Lung (tissue), 12 donors: ENCODE data around the gene OGFOD3. TPM values are rescaled to one million over a fixed set of nuclear protein-coding genes. Genes with fewer than 3 reads are reported as not detected.

Experiments used
- ATAC-seq: fragments of 200-7000 bp; cut with Tn5 transposase; one replicate; pipeline ENCODE4 v1.9.1; 2020; ENCODE audit warnings: moderate number of reproducible peaks; ENCODE audit not compliant: insufficient read depth, low FRiP score
- DNase-seq, 3 donors: peaks; one replicate each; pipeline ENCODE4 v3.0.0-alpha.2; 2013 to 2017
- H3K27ac ChIP-seq, 2 donors: one replicate each; pipeline ENCODE4 v1.5.1; 2013; ENCODE audit warnings: mild to moderate bottlenecking in 2 of 2, moderate library complexity in 2 of 2, control low read depth in 1 of 2, inconsistent platforms in 1 of 2, low read depth in 1 of 2, low read length in 1 of 2
- H3K27me3 ChIP-seq, 3 donors: one replicate each; pipeline ENCODE4 v1.5.1; 2013; ENCODE audit warnings: low read length in 2 of 3; ENCODE audit not compliant: control insufficient read depth in 3 of 3, insufficient read depth in 3 of 3
- H3K36me3 ChIP-seq, 4 donors: one replicate each; pipeline ENCODE4 v1.5.1; 2013; ENCODE audit warnings: low read length in 4 of 4, mild to moderate bottlenecking in 1 of 4, moderate library complexity in 1 of 4; ENCODE audit not compliant: control insufficient read depth in 4 of 4, insufficient read depth in 4 of 4
- H3K4me1 ChIP-seq, 5 donors: one replicate each; pipeline ENCODE4 v1.5.1; 2013; ENCODE audit warnings: low read length in 5 of 5, mild to moderate bottlenecking in 2 of 5, moderate library complexity in 1 of 5; ENCODE audit not compliant: control insufficient read depth in 5 of 5, insufficient read depth in 5 of 5
- H3K4me3 ChIP-seq: one replicate; pipeline ENCODE4 v1.5.1; 2013; ENCODE audit warnings: mild to moderate bottlenecking, control low read depth, moderate library complexity
- H3K9ac ChIP-seq, 2 donors: one replicate each; pipeline ENCODE4 v1.5.1; 2013; ENCODE audit warnings: low read length in 2 of 2, control low read depth in 1 of 2; ENCODE audit not compliant: insufficient read depth in 1 of 2
- H3K9me3 ChIP-seq, 4 donors: one replicate each; pipeline ENCODE4 v1.5.1; 2013; ENCODE audit warnings: low read length in 3 of 4, mild to moderate bottlenecking in 1 of 4, moderate library complexity in 1 of 4; ENCODE audit not compliant: control insufficient read depth in 4 of 4, insufficient read depth in 3 of 4
- WGBS, 2 donors: extraction: QIAGEN DNeasy Blood & Tissue Kit; methylation state at CpG; one replicate each; pipeline ENCODE4 v1.1.7; 2013; 5-methylcytosine and 5-hydroxymethylcytosine counted together
- polyA plus RNA-seq, 2 donors: library from polyadenylated mRNA; stranded (reverse); fragments of 200-250 nt; gene quantifications; one replicate each; pipeline ENCODE4 v1.2.1, GENCODE V29; 2013
- total RNA-seq, 2 donors: library from RNA; depleted of rRNA in 1 of 2; stranded (reverse); fragments of >200 nt in 1 of 2; gene quantifications; one replicate each; pipeline ENCODE4 v1.2.1, GENCODE V29; 2014 to 2021
- TF ChIP-seq, protein P1 (sequence below): IDR thresholded peaks from 2 replicates; pipeline ENCODE4 v1.5.1; 2012; ENCODE audit warnings: mild to moderate bottlenecking; ENCODE audit errors: control extremely low read depth, extremely low read depth
- donor health status: control.
- donor health status: control.
- donor health status: Bipolar disorder and iron deficiency.
- donor health status: healthy.
- donor health status: DM: yes; HTN: yes; CAD: no.

The OGFOD3 gene
- total and polyA plus RNA-seq, 4 donors: 20.6 to 41.6 (median 29.8) TPM

DNA sequence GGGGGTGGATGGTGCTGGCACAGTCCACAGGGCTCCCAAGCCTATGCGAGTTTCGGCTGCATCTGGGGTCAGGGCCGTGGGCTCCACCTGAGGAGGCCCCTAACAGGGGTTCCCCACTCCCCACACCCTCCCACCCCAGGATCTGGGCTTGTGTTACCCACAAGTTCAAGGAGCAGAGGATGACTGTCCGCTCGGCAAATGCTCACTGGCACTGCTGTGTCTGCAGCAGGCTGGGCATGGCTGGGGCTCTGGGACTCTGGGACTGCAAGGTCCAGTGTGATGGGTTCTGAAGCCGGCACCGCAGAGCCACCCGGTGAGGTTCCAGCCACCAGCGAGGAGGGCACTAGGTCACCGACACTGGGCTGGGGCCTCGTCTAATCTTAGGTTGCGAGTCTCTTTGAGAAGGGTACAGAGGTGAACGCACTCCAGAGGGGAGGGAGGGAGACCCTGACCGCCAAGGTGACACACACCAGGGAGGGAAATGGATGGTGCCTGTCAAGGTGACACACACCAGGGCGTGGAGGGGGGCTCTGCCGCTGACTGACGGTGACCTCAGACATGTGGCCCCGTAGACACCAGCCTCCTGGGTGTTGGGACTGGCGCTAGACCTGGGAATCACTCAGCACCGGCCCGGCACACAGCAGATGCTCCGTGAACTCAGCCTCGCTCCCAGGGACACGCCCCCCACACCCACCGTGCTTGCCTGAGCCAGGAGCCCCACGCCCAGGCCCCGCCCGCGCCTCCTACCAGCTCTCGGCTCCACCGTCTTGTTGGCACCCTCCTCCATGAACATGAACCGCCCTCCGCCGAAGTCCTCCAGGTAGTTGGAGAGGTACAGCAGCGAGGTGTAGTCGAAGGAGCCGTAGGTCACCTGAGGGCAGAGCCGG is 20.7 kb downstream of the OGFOD3 start:
- Histone ChIP-seq H3K4me3 (no peak overlapping the region), H3K36me3 (peaks cover 0 to 18% (median 8%) of the 10 kb centered on the region in 4 donors), H3K9me3 (no peaks in the 10 kb centered on the region), H3K4me1 (peaks cover 0 to 10% (median 0%) of the 10 kb centered on the region in 5 donors), H3K27ac (no peak overlapping the region), H3K27me3 (no peaks in the 10 kb centered on the region), H3K9ac (no peak overlapping the region)
- 90 to 95% methylated on average over 34 to 38 of the region's 38 CpGs for WGBS, 2 donors
- ATAC-seq (no peak), DNase-seq (no peak)
- TF ChIP-seq, protein P1, sequence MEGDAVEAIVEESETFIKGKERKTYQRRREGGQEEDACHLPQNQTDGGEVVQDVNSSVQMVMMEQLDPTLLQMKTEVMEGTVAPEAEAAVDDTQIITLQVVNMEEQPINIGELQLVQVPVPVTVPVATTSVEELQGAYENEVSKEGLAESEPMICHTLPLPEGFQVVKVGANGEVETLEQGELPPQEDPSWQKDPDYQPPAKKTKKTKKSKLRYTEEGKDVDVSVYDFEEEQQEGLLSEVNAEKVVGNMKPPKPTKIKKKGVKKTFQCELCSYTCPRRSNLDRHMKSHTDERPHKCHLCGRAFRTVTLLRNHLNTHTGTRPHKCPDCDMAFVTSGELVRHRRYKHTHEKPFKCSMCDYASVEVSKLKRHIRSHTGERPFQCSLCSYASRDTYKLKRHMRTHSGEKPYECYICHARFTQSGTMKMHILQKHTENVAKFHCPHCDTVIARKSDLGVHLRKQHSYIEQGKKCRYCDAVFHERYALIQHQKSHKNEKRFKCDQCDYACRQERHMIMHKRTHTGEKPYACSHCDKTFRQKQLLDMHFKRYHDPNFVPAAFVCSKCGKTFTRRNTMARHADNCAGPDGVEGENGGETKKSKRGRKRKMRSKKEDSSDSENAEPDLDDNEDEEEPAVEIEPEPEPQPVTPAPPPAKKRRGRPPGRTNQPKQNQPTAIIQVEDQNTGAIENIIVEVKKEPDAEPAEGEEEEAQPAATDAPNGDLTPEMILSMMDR: no peak

DNA sequence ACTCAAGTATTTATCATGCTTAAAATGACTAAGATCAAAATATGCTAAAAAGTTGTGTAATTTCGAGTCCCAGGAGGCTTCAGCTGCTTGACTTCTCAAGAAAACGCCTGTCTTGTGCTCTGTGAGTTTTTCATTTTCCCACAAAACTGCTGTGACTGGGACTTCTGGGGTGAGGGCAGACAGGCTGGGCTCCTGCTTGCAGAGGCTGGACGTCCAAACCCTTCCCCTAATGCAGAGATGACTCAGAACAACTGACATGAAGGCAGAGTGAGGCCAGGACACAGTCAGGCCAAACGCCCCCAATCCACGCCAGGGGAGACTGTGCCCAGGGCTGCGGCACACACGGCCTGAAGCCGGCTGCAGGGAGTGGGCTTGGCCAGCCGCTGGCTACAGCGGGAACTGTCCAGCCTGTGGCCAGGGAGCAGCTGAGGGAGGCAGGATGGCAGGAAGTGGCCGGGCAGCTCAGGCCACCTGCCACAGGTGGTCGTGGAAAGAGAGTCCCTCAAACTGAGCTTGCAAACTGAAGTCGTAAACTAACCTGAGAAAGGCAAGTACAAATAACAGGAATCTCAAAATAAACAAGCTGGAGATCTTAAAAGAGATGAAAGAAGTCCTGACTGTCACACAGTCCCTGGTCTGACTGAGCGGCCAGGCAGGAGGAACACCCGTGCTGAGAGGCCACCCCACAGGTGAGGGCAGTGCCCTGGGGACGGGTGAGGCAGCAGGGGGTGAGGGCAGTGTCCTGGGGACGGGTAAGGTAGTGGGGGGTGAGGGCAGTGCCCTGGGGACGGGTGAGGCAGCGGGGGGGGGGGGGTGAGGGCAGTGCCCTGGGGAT is 21.6 kb downstream of the OGFOD3 start:
- Histone ChIP-seq H3K9ac (no peak overlapping the region), H3K36me3 (peaks cover 0 to 25% (median 8%) of the 10 kb centered on the region in 4 donors), H3K9me3 (no peaks in the 10 kb centered on the region), H3K4me3 (no peak overlapping the region), H3K27me3 (no peaks in the 10 kb centered on the region), H3K4me1 (peaks cover 0 to 10% (median 0%) of the 10 kb centered on the region in 5 donors), H3K27ac (no peak overlapping the region)
- no peak for ATAC-seq
- TF ChIP-seq, protein P1: no peak
- no peak for DNase-seq
- 81 to 84% methylated on average over 17 to 19 of the region's 19 CpGs for WGBS, 2 donors

DNA sequence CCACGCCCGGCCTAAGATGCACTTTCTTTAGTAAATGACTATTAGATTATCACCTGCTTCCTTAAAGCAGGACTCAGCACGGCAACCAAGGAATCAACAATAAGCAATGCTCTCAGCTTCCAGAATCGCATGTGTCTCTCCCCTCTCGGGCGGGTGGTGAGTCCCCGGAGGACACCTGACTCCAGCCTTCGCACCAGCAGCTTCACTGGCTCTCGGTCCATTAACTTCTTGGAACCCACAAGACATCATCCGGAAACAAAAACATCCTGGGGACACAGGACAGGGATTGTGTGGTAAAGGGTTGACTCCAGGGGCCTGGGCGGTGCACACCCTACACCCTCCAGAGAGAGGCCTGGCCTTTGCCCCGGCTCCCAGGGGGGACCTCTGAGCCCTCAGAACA is 24.1 kb downstream of the OGFOD3 start:
- H3K9me3 ChIP-seq: no peaks in the 10 kb centered on the region
- peaks cover 0 to 31% (median 8%) of the 10 kb centered on the region in 4 donors for H3K36me3 ChIP-seq
- H3K9ac ChIP-seq: no peak overlapping the region
- DNase-seq (no peak), ATAC-seq (no peak)
- no peaks in the 10 kb centered on the region for H3K27me3 ChIP-seq
- no peaks in the 10 kb centered on the region for H3K4me1 ChIP-seq
- TF ChIP-seq, protein P1: no peak
- H3K4me3 ChIP-seq: no peak overlapping the region
- no peak overlapping the region for H3K27ac ChIP-seq
- 90 to 99% methylated on average over 12 of the region's 12 CpGs for WGBS, 2 donors
